Vagina (tissue), 2 donors: ENCODE data around the gene SCARB1.

Experiments
- POLR2A ChIP-seq, 2 donors: fragments of 450-650 bp; IDR thresholded peaks; one replicate each; pipeline ENCODE4 v1.6.1; 2017; ENCODE audit warnings: antibody characterized with exemption in 2 of 2, mild to moderate bottlenecking in 2 of 2, moderate library complexity in 2 of 2
- POLR2AphosphoS5 ChIP-seq, 2 donors: sonication (generic); formaldehyde crosslinking; IDR thresholded peaks; one replicate each; pipeline ENCODE4 v1.9.0; 2017; ENCODE audit warnings: antibody characterized with exemption in 2 of 2, mild to moderate bottlenecking in 2 of 2, low read depth in 1 of 2; ENCODE audit not compliant: insufficient read depth in 1 of 2
- TF ChIP-seq, protein P1 (sequence below), 3 experiments: fragments of 450-650 bp in 2 of 3; fragments of 200-600 bp in 1 of 3; sonication (generic) in 1 of 3; IDR thresholded peaks; one replicate each; pipeline ENCODE4 v1.5.1; 2017 to 2019; ENCODE audit warnings: antibody characterized with exemption in 3 of 3, mild to moderate bottlenecking in 2 of 3, moderate library complexity in 2 of 3

DNA sequence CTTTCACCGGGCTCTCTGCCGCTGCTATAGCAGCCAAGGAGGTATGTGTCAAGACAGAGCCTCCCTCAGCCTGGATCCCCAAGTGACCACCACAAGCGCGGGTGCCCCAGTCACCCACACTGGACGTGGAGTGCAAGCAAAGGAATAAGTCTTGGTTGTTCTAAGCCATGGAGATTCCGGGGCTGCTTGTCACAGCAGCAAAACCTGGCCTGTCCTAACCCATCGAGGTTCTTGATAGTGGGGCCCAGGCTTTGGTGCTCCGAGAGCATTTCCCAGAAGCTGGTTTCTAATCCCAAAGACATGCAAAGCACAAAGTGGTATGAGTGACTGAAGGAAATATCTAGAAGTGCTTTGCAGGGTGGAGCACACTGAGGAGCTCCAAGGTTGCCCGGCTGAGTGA lies 51.3 kb downstream of the SCARB1 start:
- TF ChIP-seq, protein P1, sequence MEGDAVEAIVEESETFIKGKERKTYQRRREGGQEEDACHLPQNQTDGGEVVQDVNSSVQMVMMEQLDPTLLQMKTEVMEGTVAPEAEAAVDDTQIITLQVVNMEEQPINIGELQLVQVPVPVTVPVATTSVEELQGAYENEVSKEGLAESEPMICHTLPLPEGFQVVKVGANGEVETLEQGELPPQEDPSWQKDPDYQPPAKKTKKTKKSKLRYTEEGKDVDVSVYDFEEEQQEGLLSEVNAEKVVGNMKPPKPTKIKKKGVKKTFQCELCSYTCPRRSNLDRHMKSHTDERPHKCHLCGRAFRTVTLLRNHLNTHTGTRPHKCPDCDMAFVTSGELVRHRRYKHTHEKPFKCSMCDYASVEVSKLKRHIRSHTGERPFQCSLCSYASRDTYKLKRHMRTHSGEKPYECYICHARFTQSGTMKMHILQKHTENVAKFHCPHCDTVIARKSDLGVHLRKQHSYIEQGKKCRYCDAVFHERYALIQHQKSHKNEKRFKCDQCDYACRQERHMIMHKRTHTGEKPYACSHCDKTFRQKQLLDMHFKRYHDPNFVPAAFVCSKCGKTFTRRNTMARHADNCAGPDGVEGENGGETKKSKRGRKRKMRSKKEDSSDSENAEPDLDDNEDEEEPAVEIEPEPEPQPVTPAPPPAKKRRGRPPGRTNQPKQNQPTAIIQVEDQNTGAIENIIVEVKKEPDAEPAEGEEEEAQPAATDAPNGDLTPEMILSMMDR (IDR thresholded peaks at IDR 0.05), result no peak
- TF ChIP-seq POLR2A (IDR thresholded peaks at IDR 0.05) (no peak), POLR2AphosphoS5 (IDR thresholded peaks at IDR 0.05; ENCODE audit: insufficient read depth in 1 of 2, low read depth in 1 of 2) (no peak)
